Activated CD4-positive, alpha-beta memory T cell treated with anti-CD3 and anti-CD28 coated beads for 36 hours (primary cell): ENCODE results near the gene OCA2. TPM values are rescaled to one million over a fixed set of nuclear protein-coding genes. Genes with fewer than 3 reads are reported as not detected.

Experiments used
- CTCF ChIA-PET: fragments of 350-600 bp; sonication (Branson Sonifier 250); formaldehyde crosslinking; loops from one replicate; lab custom pipeline; 2021; ENCODE audit warnings: antibody characterized with exemption, inconsistent platforms; lab: Charles Lee
- POLR2A ChIA-PET: fragments of 350-600 bp; sonication (Branson Sonifier 250); formaldehyde crosslinking; loops from one replicate; lab custom pipeline; 2021; ENCODE audit warnings: antibody characterized with exemption; lab: Charles Lee
- DNase-seq: peaks from one replicate; pipeline ENCODE4 v3.0.0-alpha.2; 2020
- H3K27ac Mint-ChIP-seq: one replicate; pipeline ENCODE4 v1.8.0; 2021; ENCODE audit warnings: mixed read lengths
- H3K27me3 Mint-ChIP-seq: one replicate; pipeline ENCODE4 v1.8.0; 2021; ENCODE audit warnings: mixed read lengths
- H3K36me3 Mint-ChIP-seq: one replicate; pipeline ENCODE4 v1.8.0; 2021; ENCODE audit warnings: mixed read lengths
- H3K4me1 Mint-ChIP-seq: one replicate; pipeline ENCODE4 v1.8.0; 2021; ENCODE audit warnings: low read depth, mixed read lengths
- H3K4me3 Mint-ChIP-seq: one replicate; pipeline ENCODE4 v1.8.0; 2021; ENCODE audit warnings: mild to moderate bottlenecking, mixed read lengths
- H3K9me3 Mint-ChIP-seq: one replicate; pipeline ENCODE4 v1.8.0; 2021; ENCODE audit warnings: mixed read lengths
- intact Hi-C: fragments of 100-400 bp; cut with micrococcal nuclease; formaldehyde crosslinking; loops from one replicate; pipeline ENCODE4 v1.15.1; 2023
- total RNA-seq, 2 experiments: library from RNA; stranded (reverse); gene quantifications; one replicate each; pipeline ENCODE4 v1.2.3, GENCODE V29; 2021

Gene OCA2
- total RNA-seq, 2 experiments from 2014 or later: not detected

DNA sequence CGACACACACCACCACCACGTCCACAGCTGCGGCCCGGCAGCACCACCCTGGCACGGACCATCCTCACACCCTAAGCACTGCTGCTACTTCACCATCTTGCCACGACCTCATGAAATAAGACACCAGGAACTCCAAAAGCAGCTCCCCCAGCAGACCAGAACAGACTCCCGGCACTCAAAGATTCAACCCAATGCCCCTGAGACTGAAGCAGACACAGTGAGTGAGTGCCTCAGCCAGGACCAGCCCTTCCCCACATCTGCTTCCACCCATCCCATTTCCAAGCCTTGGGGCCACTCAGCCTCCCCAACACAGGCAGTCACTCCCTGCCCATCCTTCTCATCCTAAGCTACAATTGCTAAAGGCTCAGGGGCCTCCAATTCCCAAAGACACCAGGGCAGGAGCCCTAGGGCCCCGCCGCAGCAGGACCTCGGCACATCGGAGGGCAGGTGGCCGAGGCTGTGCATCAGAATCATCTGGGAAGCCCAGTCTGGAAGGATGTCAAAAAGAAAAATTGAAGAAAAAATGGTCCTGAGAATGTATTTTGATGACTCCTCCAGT, 18.4 kb upstream of the OCA2 start:
- Mint-ChIP-seq H3K4me3 (no peak overlapping the region), H3K27ac (no peak overlapping the region), H3K27me3 (no peaks in the 10 kb centered on the region), H3K9me3 (no peaks in the 10 kb centered on the region), H3K4me1 (no peaks in the 10 kb centered on the region), H3K36me3 (peaks cover 37% of the 10 kb centered on the region)
- no peak for DNase-seq
- CTCF ChIA-PET: interaction anchor here (1.9 kb wide), 1 partner anchor 9 kb away, joined by 10 read pairs; no protein-coding TSS in a partner anchor
- POLR2A ChIA-PET: no interaction called here
- intact Hi-C loops: no loop called here

DNA sequence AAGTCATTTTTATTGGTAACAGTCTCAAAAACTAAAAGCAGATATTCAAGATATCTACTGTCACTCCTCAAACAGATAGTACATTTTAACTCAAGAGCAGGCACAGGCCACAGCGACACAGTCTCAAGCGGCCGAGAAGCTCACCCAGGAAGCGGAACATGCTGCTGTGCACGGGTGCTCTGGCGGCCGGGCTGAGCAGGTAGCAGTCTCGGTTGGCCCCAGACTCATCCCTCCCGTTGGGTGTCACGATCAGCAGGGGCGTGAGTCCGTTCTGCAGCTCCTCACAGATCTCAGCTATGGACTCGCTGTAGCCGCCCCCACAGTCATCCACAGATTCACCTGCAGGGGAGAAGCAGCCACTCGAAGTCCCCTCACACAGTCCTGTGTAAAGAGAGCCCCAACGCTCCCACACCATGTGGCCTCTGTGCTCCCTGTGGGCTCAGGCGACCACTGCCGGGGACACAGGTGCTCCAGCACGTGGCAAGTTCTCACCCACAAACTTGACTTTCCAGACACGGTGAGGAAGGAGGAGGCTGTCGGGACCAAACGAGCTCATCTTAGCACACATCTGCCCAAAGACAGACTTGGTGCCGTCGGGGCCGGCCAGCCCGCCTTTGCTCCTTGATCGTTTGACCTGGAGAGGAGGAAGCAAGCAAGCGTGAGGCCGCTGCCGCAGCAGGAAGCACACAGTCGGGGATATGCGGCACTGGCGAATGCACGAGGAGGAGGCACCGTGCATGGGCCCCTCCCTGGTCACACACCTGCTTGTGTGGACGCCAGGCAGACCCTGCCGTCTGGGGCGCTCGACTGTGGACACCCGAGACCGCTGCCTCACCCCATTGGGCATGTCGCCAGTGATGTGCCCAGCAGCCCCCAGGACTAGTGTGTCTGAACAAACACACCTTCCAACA, 17.7 kb upstream of the OCA2 start:
- H3K4me3 Mint-ChIP-seq: no peak overlapping the region
- H3K4me1 Mint-ChIP-seq: no peaks in the 10 kb centered on the region
- CTCF ChIA-PET: interaction anchor here (1.9 kb wide), 1 partner anchor 9 kb away, joined by 10 read pairs; no protein-coding TSS in a partner anchor
- no peaks in the 10 kb centered on the region for H3K9me3 Mint-ChIP-seq
- intact Hi-C loops: no loop called here
- no peaks in the 10 kb centered on the region for H3K27me3 Mint-ChIP-seq
- H3K27ac Mint-ChIP-seq: no peak overlapping the region
- no peak for DNase-seq
- POLR2A ChIA-PET: no interaction called here
- peaks cover 42% of the 10 kb centered on the region for H3K36me3 Mint-ChIP-seq

DNA sequence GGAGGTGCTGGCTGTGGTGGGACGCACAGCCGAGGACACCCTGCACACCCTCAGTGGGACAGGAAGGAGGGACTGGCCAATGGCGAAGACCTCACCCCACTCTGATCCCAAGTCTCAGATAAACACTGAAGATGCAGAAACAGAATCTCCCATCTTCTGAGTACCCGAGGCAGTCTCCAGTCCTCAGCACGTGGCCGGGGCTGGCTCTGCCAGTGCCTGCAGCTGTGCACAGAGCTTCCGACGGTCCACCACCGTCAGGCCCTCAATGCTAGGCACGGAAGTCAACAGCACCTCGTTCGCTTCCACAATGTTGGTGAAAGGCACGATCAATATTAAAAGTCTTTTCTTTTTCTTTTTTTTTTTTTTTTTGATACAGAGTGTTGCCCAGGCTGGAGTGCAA, 16.8 kb upstream of the OCA2 start:
- ChIA-PET CTCF (interaction anchor here (3.1 kb wide), 1 partner anchor 10 kb away, joined by 15 read pairs; no protein-coding TSS in a partner anchor), POLR2A (no interaction called here)
- intact Hi-C loops: no loop called here
- Mint-ChIP-seq H3K9me3 (no peaks in the 10 kb centered on the region), H3K27ac (no peak overlapping the region), H3K4me1 (no peaks in the 10 kb centered on the region), H3K27me3 (no peaks in the 10 kb centered on the region), H3K36me3 (peaks cover 43% of the 10 kb centered on the region), H3K4me3 (no peak overlapping the region)
- no peak for DNase-seq

DNA sequence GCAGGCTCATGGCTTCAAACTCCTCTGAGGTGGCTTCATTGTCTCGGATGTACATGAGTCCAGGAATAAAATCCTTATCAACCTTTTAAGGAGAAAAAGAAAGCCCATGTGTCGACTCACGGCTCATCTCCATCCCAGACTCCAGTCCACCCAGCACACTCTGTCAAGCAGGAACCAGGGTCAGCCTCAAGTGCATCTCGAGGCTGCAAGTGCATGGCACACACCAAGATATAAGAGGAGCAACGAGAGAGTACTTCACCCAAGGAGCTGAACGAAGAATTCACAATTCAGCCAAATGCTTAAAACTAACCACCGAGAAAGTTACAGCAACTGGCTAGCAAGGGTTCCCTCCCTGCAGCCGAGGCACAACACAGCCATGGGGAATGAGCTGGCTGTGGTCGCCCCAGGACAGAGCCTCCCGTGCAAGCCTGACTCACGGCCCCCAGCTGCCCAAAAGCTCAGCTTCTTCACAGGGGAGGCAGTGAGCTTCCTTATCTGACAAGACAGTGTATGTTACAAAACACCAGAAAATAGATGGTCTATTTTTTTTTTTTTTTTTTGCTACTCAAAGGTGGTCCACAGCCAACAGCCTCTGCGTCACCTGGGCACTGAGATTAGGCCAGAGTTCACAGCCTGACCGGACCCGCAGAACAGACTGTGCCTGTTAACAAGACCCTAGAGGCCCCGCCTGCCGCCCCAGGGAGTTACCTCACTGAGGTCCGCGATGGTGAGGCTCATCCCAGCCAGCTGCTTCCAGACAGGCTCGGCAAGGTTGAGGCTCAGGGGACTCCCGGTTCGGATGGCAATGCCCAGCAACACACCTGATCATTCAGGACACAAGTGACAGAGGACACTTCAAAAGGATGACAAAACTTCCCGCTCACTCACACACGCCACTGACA, 15.9 kb upstream of the OCA2 start:
- Mint-ChIP-seq H3K27ac (no peak overlapping the region), H3K4me1 (no peaks in the 10 kb centered on the region), H3K9me3 (no peaks in the 10 kb centered on the region), H3K4me3 (no peak overlapping the region), H3K36me3 (peaks cover 35% of the 10 kb centered on the region), H3K27me3 (no peaks in the 10 kb centered on the region)
- intact Hi-C loops: no loop called here
- no peak for DNase-seq
- ChIA-PET CTCF (interaction anchor here (3.1 kb wide), 1 partner anchor 11 kb away, joined by 15 read pairs; no protein-coding TSS in a partner anchor), POLR2A (no interaction called here)

DNA sequence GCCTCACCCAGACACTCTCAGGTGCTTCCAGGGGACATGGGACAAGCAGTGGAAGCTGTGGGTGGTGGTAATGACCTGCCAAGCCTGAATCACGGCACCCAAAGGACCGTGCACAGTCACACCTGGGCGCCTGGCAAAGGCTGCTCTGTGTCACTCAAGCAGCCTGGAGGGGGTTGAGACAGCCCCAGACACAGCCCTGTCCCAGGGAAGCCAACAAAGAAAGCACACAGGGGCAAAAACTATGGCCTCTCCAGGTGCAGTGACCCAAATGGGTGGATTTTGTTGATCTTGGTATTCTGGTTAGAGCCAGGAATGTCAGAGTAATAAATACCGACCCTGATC, 15.0 kb upstream of the OCA2 start:
- ChIA-PET CTCF (interaction anchor here (3.1 kb wide), 1 partner anchor 12 kb away, joined by 15 read pairs; no protein-coding TSS in a partner anchor), POLR2A (no interaction called here)
- Mint-ChIP-seq H3K36me3 (peaks cover 35% of the 10 kb centered on the region), H3K4me1 (no peaks in the 10 kb centered on the region), H3K4me3 (no peak overlapping the region), H3K9me3 (no peaks in the 10 kb centered on the region), H3K27me3 (no peaks in the 10 kb centered on the region), H3K27ac (no peak overlapping the region)
- no peak for DNase-seq
- intact Hi-C loops: no loop called here

DNA sequence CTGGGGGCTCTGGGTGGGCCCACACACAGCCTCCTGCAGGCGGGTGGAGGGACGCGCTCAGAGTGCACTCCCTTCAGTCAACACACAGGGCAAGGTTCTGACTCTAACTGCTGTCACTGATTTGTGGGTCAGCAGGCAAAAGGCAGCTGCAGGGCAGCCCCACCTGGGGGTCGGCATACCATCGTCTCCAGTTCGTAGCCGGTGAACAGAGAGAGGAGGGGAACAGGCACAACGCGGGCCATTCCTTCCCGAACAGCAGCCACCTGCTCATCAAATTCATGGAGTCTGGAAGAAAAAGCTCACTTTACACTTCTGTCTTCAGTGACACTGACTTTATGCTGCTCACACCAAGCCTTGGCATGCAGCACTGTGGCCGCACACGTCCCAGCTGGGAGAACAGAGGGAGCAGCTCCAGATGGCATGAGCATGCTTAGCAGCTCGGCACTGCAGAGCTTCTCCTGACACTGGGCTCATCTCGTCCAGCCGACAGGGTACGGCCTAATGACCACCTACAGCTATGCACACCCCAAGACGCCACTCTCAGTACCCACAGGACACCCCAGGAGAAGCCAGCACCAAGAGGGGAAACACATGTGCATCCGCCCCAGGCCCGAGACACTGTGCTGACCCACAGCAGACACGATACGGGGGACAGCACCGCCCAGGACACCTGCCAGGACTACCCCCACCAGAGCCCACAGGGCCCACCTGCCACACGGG, 14.4 kb upstream of the OCA2 start:
- CTCF ChIA-PET: interaction anchor here (3.1 kb wide), 1 partner anchor 13 kb away, joined by 15 read pairs; no protein-coding TSS in a partner anchor
- no peaks in the 10 kb centered on the region for H3K4me1 Mint-ChIP-seq
- H3K9me3 Mint-ChIP-seq: no peaks in the 10 kb centered on the region
- H3K36me3 Mint-ChIP-seq: peaks cover 35% of the 10 kb centered on the region
- no peaks in the 10 kb centered on the region for H3K27me3 Mint-ChIP-seq
- H3K27ac Mint-ChIP-seq: no peak overlapping the region
- intact Hi-C loops: no loop called here
- DNase-seq: no peak
- POLR2A ChIA-PET: no interaction called here
- no peak overlapping the region for H3K4me3 Mint-ChIP-seq

DNA sequence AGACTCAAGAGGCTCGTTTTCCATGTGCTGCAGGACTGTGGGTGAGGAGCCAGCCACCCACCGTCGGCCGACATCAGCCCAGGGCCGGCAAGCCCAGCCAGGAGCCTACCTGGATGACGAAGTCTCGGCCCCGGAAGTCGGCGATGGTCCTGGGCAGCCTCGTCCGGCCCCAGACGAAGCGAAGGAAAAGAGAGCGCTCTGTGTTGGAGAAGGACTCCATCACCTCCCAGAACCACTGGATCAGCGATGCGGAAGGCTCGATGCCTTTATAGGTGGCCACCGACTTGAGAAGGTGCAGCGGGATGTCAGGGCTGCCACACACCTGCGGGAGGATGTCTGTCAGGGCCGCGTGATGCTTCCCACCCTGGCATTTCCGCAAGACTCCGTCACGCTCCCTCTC, 13.8 kb upstream of the OCA2 start:
- Mint-ChIP-seq H3K4me1 (no peaks in the 10 kb centered on the region), H3K4me3 (no peak overlapping the region), H3K9me3 (no peaks in the 10 kb centered on the region), H3K36me3 (peaks cover 34% of the 10 kb centered on the region), H3K27me3 (no peaks in the 10 kb centered on the region), H3K27ac (no peak overlapping the region)
- POLR2A ChIA-PET: no interaction called here
- intact Hi-C loops: no loop called here
- CTCF ChIA-PET: interaction anchor here (3.1 kb wide), 1 partner anchor 13 kb away, joined by 15 read pairs; no protein-coding TSS in a partner anchor
- no peak for DNase-seq

DNA sequence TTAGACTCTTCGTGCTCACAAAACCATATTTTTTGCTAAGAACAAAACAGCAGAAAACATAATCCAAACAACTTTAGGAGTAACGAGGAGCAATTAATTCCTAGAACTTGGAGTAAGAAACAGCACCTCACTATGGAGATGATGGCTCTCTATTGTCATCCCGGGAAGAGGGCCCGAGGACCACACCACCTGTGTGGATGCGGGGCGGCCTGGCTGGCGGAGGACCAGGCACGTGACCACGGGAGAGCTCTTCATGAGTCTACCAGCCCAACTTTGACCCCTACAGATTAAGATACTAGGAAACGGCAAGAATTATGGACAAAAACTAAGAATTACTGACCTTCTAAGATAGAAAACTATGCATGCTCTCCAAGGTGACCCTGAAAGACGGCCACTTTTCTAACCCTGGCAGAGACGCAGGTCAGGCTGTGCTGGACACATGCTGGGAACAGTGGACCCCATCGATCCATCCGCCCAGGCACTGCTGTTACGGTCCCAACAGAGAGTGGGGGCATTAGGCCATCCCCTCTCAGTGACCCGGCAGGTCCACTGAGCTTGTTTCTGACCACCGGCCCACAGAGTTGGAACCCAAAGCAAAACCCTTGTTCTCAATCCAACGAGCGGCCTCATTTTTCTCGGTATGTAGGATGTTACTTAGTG, 13.1 kb upstream of the OCA2 start:
- H3K36me3 Mint-ChIP-seq: peaks cover 30% of the 10 kb centered on the region
- CTCF ChIA-PET: no interaction called here
- H3K9me3 Mint-ChIP-seq: no peaks in the 10 kb centered on the region
- H3K4me3 Mint-ChIP-seq: no peak overlapping the region
- DNase-seq: no peak
- POLR2A ChIA-PET: no interaction called here
- H3K4me1 Mint-ChIP-seq: no peaks in the 10 kb centered on the region
- H3K27me3 Mint-ChIP-seq: no peaks in the 10 kb centered on the region
- H3K27ac Mint-ChIP-seq: no peak overlapping the region
- intact Hi-C loops: no loop called here

DNA sequence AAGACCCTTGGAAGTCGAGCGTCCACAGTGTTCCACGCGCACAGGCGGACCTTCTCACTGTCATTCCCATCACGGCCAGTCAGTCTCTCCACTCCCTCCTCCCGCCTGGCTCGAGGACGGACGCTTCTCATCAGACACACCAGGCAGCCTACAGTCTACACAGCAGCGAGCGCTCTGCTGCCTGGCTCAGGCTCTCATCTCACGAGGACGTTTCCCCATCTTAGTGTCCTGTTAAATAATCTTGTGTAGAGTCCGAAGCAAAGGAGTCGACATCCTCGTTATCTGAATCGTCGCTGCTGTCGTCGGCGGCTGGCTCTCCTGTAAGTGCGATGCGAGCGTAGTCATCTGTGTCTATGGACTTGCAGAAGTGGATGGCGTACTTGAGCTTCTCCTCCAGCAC, 12.4 kb upstream of the OCA2 start:
- no peak overlapping the region for H3K4me3 Mint-ChIP-seq
- CTCF ChIA-PET: no interaction called here

DNA sequence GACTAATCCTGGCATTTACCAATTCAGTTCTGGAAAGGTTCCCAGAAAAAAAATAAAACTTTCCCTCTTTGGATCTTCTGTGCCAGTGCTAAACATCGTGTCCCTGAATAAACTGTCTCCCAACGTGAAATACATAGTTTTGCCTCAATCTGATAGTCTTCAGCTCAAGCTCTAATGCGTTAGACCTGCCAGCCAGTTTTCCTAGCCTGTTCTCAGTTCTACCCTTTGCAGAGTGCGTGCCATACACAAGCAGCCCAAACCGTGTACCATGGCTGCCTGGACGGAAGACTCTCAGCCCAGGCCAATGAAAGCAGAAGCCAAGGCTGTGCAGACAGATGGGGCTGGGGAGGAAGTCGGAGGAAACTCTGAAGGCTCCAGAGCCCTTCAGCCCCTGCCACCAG, 11.4 kb upstream of the OCA2 start:
- ChIA-PET CTCF (no interaction called here), POLR2A (no interaction called here)
- Mint-ChIP-seq H3K27ac (no peak overlapping the region), H3K27me3 (peaks cover 4% of the 10 kb centered on the region), H3K36me3 (peaks cover 27% of the 10 kb centered on the region), H3K4me3 (no peak overlapping the region), H3K4me1 (peaks cover 7% of the 10 kb centered on the region), H3K9me3 (no peaks in the 10 kb centered on the region)
- no peak for DNase-seq
- intact Hi-C loops: no loop called here

More for the DNA sequence above, 12.4 kb upstream of the OCA2 start:
- Mint-ChIP-seq H3K4me1 (peaks cover 2% of the 10 kb centered on the region), H3K27me3 (no peaks in the 10 kb centered on the region), H3K27ac (no peak overlapping the region), H3K36me3 (peaks cover 30% of the 10 kb centered on the region), H3K9me3 (no peaks in the 10 kb centered on the region)
- no peak for DNase-seq
- intact Hi-C loops: no loop called here
- POLR2A ChIA-PET: no interaction called here
